SK-N-SH treated with all-trans-retinoic acid at 6 μM for 48 hours (cell line): ENCODE measurements around the gene FOXN1.
A peak's percentile ranks its signal among the peaks of the same experiment; 100 is the strongest.

Source experiments
- ATAC-seq: fragments of 200-7000 bp; cut with Tn5 transposase; 3 replicates; pipeline ENCODE4 v1.9.1; 2020; ENCODE audit warnings: mild to moderate bottlenecking, moderate library complexity
- ARNTL ChIP-seq: fragments of 450-650 bp; formaldehyde crosslinking; IDR thresholded peaks from 2 replicates; pipeline ENCODE4 v1.5.0; 2020; ENCODE audit warnings: low read depth, mild to moderate bottlenecking, moderate library complexity, borderline replicate concordance
- BACH2 ChIP-seq: fragments of 250-450 bp; sonication (Bioruptor Pico); IDR thresholded peaks from 2 replicates; pipeline ENCODE4 v1.9.0; 2021; ENCODE audit warnings: mild to moderate bottlenecking, borderline replicate concordance
- CSDC2 ChIP-seq: fragments of 250-450 bp; sonication (Bioruptor Pico); IDR thresholded peaks from 2 replicates; pipeline ENCODE4 v1.5.0; 2020; ENCODE audit warnings: mild to moderate bottlenecking, moderate library complexity
- CSRNP3 ChIP-seq: fragments of 250-450 bp; sonication (Bioruptor Pico); IDR thresholded peaks from 2 replicates; pipeline ENCODE4 v1.5.1; 2021; ENCODE audit warnings: mild to moderate bottlenecking, moderate library complexity
- ESRRG ChIP-seq: fragments of 250-450 bp; sonication (Bioruptor Pico); IDR thresholded peaks from 2 replicates; pipeline ENCODE4 v1.6.1; 2021; ENCODE audit warnings: mild to moderate bottlenecking
- GLIS3 ChIP-seq: fragments of 250-450 bp; sonication (Bioruptor Pico); IDR thresholded peaks from 2 replicates; pipeline ENCODE4 v1.5.0; 2020; ENCODE audit warnings: mild to moderate bottlenecking, moderate library complexity
- ISL1 ChIP-seq: fragments of 250-450 bp; sonication (Bioruptor Pico); IDR thresholded peaks from 2 replicates; pipeline ENCODE4 v2.1.2; 2022; ENCODE audit warnings: mild to moderate bottlenecking, moderate library complexity
- OSR1 ChIP-seq: fragments of 250-450 bp; sonication (Bioruptor Pico); IDR thresholded peaks from 2 replicates; pipeline ENCODE4 v1.8.0; 2022; ENCODE audit warnings: moderate library complexity, mild to moderate bottlenecking, inconsistent platforms
- RARB ChIP-seq: fragments of 250-450 bp; sonication (Bioruptor Pico); IDR thresholded peaks from 2 replicates; pipeline ENCODE4 v1.8.0; 2021; ENCODE audit warnings: mild to moderate bottlenecking, moderate library complexity
- SNAI2 ChIP-seq: fragments of 250-450 bp; sonication (Bioruptor Pico); IDR thresholded peaks from 2 replicates; pipeline ENCODE4 v1.5.0; 2020; ENCODE audit warnings: mild to moderate bottlenecking, moderate library complexity
- TCF4 ChIP-seq: fragments of 250-450 bp; sonication (Bioruptor Pico); IDR thresholded peaks from 2 replicates; pipeline ENCODE4 v1.8.0; 2021; ENCODE audit warnings: mild to moderate bottlenecking, moderate library complexity, borderline replicate concordance
- TOX ChIP-seq: fragments of 250-450 bp; sonication (Bioruptor Pico); IDR thresholded peaks from 2 replicates; pipeline ENCODE4 v1.8.0; 2021; ENCODE audit warnings: mild to moderate bottlenecking, moderate library complexity, borderline replicate concordance
- TSHZ2 ChIP-seq: fragments of 250-450 bp; sonication (Bioruptor Pico); IDR thresholded peaks from 2 replicates; pipeline ENCODE4 v1.5.0; 2020; ENCODE audit warnings: mild to moderate bottlenecking, moderate library complexity
- ZFP3 ChIP-seq: fragments of 250-450 bp; sonication (Bioruptor Pico); IDR thresholded peaks from 2 replicates; pipeline ENCODE4 v1.5.0; 2020; ENCODE audit warnings: mild to moderate bottlenecking, moderate library complexity
- ZFP30 ChIP-seq: fragments of 450-650 bp; formaldehyde crosslinking; IDR thresholded peaks from 2 replicates; pipeline ENCODE4 v1.5.0; 2022; ENCODE audit warnings: mild to moderate bottlenecking, moderate library complexity
- ZNF565 ChIP-seq: fragments of 450-650 bp; formaldehyde crosslinking; conservative IDR thresholded peaks from 2 replicates; pipeline ENCODE4 v1.5.0; 2020; ENCODE audit warnings: low read depth, mild to moderate bottlenecking, moderate library complexity
- ZNF70 ChIP-seq: fragments of 450-650 bp; formaldehyde crosslinking; IDR thresholded peaks from 2 replicates; pipeline ENCODE4 v1.5.0; 2020; ENCODE audit warnings: mild to moderate bottlenecking, moderate library complexity
- ZNF8 ChIP-seq: fragments of 450-650 bp; formaldehyde crosslinking; IDR thresholded peaks from 2 replicates; pipeline ENCODE4 v1.5.0; 2020; ENCODE audit warnings: mild to moderate bottlenecking, moderate library complexity
- TF ChIP-seq, protein P1 (sequence below): fragments of 250-450 bp; sonication (Bioruptor Pico); IDR thresholded peaks from 2 replicates; pipeline ENCODE4 v1.8.0; 2020; ENCODE audit warnings: mild to moderate bottlenecking, moderate library complexity, borderline replicate concordance
- TF ChIP-seq, protein P2 (sequence below): fragments of 250-450 bp; sonication (Bioruptor Pico); IDR thresholded peaks from 2 replicates; pipeline ENCODE4 v1.5.1; 2020; ENCODE audit warnings: low read depth, mild to moderate bottlenecking, moderate library complexity
- TF ChIP-seq, protein P3 (sequence below): fragments of 250-450 bp; sonication (Bioruptor Pico); IDR thresholded peaks from 2 replicates; pipeline ENCODE4 v1.8.0; 2021; ENCODE audit warnings: low read depth, mild to moderate bottlenecking, moderate library complexity, borderline replicate concordance

FOXN1 gene

DNA sequence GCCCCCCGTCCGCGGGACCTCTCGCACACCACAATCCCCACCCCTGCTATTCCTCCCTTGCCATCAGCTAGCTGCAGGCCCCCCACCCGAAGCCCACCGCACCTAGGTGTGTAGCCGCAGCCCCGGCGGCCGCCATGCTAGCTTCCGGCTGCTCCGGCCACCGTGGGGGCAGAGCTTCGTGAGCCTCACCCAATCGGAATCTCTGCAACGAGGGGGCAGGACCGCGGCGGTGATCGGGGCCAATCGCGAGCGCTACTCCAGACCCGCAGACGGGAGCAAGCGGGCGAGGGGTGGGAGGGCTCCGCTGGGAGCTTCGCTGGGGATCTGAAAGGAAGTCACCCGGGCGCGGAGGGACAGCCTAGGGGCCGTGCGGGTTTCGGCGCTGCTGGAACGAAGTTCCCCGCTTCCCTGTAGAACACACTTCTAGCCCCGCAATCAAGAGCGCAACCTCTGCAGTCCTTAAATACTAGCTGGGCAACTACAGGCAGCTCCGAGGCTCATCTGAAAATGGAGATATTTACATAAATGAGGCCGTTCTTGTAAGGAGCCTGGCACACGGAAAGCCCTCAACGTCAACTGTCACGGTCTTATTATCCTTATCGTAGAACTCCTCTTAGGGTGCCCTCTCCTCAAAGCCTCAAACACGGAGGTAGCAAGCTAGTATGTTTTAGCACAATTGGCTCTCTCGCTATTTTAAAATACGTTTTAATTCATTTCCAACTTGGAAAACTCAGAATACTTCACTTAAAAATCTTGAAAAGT, 65.4 kb downstream of the FOXN1 start, which contains the start of gene PIGS:
TSS of gene PIGS (minus strand) at position 164 of the 762 bp plus-strand sequence. CDS start at position 136, 28 bp downstream.
- peak; percentile 99 for ATAC-seq
- TF ChIP-seq, protein P1, sequence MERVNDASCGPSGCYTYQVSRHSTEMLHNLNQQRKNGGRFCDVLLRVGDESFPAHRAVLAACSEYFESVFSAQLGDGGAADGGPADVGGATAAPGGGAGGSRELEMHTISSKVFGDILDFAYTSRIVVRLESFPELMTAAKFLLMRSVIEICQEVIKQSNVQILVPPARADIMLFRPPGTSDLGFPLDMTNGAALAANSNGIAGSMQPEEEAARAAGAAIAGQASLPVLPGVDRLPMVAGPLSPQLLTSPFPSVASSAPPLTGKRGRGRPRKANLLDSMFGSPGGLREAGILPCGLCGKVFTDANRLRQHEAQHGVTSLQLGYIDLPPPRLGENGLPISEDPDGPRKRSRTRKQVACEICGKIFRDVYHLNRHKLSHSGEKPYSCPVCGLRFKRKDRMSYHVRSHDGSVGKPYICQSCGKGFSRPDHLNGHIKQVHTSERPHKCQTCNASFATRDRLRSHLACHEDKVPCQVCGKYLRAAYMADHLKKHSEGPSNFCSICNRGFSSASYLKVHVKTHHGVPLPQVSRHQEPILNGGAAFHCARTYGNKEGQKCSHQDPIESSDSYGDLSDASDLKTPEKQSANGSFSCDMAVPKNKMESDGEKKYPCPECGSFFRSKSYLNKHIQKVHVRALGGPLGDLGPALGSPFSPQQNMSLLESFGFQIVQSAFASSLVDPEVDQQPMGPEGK (CRISPR knock-in tag): no peak
- TF ChIP-seq ISL1 (no peak), TSHZ2 (CRISPR knock-in tag) (no peak), ZFP3 (CRISPR knock-in tag) (no peak)

DNA sequence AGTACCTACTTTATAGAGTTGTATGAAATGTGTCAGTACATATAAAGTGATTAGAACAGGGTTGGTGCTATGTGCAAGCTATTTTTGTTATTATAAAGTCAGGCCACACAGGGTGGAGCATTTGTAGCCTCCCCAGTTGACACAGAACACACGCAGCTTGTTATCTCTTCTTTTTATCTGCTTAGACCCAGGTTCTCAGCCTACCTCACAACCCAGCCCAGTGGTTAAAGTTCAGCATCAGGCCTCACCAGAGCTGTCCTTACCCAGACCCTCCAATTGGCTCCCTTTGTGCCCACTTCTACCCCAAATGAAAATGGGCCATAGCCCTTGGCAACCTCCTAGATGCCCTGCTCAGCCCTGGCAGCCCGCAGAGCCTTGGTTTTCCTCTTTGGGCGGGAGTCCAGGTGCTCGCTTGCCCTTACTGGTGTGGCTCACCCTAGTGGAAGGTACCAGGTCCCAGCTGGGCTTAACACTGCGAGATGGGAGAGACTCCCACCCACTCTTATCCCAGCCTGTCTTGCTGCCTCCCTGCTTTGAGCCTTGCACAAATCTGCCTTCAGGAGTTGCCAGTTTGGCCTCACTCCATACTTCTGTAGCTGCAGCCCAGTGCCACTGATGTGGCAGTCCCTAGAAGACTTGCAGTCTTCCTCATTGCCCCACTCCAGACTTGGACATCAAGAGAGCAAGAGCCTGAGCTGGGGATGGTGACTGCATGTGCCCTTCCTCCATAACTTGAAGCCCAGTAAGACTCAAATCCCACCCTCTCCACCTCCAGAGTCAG, 66.3 kb downstream of the FOXN1 start:
- ATAC-seq: no peak
- TF ChIP-seq, protein P2, sequence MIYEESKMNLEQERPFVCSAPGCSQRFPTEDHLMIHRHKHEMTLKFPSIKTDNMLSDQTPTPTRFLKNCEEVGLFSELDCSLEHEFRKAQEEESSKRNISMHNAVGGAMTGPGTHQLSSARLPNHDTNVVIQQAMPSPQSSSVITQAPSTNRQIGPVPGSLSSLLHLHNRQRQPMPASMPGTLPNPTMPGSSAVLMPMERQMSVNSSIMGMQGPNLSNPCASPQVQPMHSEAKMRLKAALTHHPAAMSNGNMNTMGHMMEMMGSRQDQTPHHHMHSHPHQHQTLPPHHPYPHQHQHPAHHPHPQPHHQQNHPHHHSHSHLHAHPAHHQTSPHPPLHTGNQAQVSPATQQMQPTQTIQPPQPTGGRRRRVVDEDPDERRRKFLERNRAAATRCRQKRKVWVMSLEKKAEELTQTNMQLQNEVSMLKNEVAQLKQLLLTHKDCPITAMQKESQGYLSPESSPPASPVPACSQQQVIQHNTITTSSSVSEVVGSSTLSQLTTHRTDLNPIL (CRISPR knock-in tag): no peak
- TF ChIP-seq GLIS3 (no peak), ZNF565 (no peak), ZFP30 (CRISPR knock-in tag) (no peak), TCF4 (no peak), TOX (CRISPR knock-in tag) (no peak), RARB (CRISPR knock-in tag) (no peak), ZNF70 (CRISPR knock-in tag) (no peak), OSR1 (CRISPR knock-in tag) (no peak), CSDC2 (CRISPR knock-in tag) (no peak), ESRRG (no peak), SNAI2 (no peak), ZNF8 (CRISPR knock-in tag) (no peak), TSHZ2 (CRISPR knock-in tag) (no peak), ARNTL (CRISPR knock-in tag) (no peak), CSRNP3 (CRISPR knock-in tag) (no peak), BACH2 (CRISPR knock-in tag) (no peak)
- TF ChIP-seq, protein P3, sequence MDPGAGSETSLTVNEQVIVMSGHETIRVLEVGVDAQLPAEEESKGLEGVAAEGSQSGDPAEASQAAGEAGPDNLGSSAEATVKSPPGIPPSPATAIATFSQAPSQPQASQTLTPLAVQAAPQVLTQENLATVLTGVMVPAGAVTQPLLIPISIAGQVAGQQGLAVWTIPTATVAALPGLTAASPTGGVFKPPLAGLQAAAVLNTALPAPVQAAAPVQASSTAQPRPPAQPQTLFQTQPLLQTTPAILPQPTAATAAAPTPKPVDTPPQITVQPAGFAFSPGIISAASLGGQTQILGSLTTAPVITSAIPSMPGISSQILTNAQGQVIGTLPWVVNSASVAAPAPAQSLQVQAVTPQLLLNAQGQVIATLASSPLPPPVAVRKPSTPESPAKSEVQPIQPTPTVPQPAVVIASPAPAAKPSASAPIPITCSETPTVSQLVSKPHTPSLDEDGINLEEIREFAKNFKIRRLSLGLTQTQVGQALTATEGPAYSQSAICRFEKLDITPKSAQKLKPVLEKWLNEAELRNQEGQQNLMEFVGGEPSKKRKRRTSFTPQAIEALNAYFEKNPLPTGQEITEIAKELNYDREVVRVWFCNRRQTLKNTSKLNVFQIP (CRISPR knock-in tag): no peak
